Stimulated activated CD4-positive, alpha-beta T cell treated with anti-CD3 and anti-CD28 coated beads, Interleukin-15, amount 100 ng/mL, for 24 hours (primary cell): ENCODE data around the gene PSMD3.
A peak's percentile ranks its signal among the peaks of the same experiment; 100 is the strongest.

Experiments used
- DNase-seq: peaks from one replicate; pipeline ENCODE4 v3.0.0-alpha.2; 2020

Gene PSMD3

DNA sequence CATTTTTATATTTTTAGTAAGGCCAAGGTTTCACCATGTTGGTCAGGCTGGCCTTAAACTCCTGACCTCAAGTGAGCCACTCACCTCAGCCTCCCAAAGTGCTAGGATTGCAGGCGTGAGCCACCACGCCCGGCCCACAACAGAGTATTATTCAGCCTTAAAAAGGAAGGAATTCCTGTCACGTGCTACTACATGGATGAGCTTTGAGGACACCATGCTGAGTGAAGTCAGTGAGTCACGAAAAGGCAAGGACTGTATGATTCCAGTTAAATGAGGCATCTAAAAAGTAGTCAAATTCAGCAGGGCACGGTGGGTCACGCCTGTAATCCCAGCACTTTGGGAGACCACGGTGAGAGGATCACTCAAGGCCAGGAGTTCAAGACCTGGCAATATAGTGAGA, 44.3 kb downstream of the PSMD3 start:
- DNase-seq: no peak

DNA sequence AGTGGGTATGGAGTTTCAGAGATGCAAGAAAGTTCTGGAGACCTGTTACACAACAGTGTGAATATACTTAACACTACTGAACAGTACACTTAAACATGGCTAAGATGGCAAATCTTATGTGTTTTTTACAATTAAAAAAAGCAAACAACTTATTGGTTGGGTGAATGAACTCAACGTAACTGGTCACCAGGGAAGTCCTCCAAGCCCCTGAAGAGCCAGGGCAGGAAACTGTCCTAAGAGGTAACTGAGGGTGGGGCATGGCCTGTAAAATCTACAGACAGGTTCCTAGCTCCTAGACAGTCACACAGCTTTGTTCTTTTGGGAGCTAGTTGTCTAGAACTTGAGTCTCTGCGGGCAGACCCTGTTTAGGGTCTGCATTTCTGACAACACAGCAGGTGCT, 45.0 kb downstream of the PSMD3 start:
- DNase-seq: no peak

DNA sequence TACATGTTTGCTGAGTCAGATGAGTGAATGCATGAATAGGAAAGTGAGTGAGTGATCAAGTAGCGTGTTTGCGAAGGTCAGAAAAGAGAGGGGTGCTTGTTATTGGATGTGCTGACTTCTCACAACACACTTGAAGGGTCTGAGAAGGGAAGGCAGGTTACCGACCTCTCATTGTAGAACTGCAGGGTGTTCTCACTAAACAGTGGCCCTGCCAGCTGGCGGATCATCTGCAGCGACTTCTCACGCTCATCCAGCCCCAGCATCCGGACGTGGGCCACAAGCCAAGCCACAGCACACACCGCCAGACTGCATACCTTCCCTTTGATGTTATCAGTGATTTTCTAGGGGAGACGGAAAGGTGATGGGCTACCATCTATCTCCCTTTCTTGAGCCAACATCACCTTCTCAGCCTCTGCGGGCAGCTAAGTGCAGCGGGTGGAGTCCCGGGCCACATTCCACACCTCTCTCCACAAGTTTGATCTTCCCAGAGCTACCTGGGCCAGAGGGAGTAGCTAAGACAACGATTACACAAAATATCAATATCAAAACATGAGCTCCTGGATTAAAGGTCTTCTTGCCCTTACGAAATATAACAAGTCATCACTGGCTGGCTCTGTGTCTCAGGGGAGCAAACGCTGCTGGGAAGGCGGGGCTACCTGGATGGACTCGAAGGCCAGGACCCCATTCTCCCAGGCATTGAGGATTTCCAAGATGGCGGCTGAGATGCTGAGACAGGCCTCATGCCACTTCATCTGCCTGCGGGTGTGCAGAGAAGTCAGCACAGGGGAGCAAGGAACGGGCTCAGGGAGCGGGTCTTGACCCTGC, 45.6 kb downstream of the PSMD3 start:
- DNase-seq: peak; percentile 46

DNA sequence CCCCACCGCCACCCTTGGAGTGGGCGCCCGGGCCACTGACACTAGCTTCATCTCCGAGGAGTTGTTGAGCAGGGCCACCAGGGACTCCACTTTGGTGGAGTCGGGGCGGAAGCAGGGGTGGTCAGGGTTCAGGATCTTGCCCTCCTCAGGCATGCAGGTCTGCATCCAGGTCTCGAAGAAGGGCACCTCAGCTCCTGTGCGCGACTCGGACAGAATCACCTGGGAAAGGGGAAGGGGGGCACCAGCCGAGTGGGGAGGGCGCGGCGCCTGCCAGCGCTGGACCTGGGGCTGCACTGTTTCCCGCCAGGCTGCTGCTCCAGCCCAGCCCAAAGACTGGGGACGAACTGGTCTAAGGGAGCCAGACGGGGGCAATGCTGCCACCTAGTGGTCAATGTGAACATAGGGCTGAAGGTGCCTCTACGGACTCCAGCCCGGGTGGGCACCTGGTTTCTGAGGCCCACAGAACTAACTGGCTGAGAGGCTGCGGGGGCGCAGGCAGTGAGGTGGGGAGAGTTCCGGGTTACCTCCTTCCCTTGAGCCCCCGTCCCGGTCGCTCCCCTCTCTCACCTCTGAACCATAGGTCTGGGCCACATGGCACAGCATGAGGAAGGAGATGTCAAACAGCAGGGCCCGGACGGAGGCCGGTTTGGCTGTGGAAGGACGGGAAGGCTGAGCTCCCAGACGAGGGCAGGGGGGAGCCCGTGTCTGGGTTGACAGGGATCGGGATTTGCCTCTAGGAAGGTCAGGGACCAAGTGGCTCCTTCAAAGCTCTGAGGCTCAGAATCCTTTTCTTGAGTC, 46.4 kb downstream of the PSMD3 start:
- DNase-seq: peak; percentile 83

DNA sequence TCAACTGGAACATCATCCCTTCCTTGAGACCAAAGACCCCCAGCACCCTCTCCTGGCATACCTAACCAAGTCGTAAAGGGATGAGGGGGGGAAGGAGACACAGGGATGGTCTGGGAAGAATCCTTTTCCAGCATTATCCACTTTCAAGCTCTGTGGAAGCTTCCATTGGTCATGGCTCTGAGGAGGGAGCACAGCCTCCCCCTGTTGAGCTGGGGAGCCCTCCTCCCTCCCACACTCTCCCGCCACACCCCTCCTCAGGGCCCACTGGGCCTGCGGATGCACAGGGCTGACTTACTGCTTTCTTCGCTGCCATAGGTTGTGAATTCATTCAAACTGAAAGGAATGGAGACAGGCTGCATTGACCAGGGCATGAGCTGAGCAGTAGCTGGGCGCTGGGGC, 47.0 kb downstream of the PSMD3 start:
- DNase-seq: no peak

DNA sequence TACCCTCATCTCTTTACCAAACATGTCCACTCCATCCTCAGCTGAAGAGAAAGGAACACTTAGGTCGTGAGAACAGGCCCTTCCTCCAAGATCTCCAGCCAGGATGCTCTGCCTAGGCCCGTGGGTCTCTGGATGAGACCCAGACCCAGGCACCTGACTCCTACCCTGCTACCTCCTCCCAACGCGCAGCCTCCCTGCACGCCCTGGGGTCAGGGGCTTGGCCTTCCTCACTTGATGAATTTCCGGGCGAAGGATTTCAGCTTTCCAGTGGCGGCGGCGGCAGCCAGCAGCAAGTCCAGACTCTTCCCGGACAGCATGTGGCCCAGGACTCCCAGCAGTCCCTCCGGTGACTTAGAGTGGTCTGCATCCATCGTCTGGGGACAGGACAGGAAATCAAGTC, 48.0 kb downstream of the PSMD3 start:
- DNase-seq: no peak

DNA sequence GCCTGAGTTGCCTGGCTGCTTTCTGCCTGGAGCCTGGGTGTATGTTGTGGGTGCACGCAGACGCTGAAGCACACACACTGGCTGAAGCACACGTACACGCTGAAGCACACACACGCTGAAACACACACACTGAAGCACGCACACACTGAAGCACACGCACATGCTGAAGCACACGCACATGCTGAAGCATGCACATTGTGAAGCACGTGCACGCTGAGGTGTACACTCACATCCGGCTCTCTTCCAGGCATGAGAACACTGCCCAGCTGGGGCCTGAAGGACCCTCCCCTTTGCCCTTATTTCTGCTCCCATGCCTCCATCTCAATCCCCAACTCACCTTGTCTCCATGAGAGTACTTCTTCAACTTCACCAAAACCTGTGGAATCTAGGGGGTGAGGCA, 51.1 kb downstream of the PSMD3 start:
- no peak for DNase-seq

DNA sequence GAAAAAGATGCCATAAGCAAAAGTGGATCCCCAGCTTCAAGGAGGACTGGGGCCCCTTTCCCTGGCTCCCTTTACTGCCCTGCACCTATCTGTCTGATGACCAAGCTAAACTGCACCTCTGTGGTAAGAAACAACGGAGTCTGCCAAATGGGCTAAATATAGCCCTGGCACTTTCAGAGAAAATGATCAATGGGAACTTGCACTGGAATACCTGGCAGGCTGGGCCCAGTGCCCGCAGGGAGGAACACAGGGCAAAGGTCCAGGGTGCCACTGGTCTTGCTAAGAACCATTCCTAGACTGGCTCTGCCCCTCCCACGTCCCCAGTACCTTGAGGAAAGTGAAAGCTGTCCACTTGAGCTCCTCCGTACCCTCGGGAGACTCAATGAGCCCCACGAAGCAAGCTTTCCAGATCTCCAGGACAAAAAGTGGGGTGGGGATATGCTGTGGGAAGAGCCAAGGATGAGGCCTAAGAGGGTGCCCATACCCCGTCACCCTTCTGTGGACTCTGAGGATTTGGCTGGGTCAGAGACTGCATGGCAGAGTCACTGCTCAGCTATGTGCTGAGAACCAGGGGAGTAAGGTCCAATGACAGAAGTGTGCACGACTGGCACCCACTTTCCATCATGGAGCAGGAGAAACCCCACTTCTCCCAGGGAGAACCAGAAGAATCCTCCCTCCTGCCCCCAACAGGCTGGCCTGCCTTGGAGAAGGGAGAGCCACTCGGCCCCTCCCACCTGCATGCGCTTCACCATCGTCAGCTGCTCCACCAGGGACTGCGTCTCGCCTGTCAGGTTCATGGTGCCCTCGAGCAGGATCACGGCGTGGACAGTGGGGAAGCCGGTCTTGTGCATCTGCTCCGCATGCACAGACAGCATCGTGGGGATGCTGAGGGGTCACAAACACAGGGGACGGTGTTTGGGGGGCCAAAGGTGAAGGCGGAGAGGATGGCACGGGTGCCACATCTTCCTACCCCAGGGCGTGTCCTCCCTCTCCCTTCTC, 52.0 kb downstream of the PSMD3 start:
- no peak for DNase-seq

DNA sequence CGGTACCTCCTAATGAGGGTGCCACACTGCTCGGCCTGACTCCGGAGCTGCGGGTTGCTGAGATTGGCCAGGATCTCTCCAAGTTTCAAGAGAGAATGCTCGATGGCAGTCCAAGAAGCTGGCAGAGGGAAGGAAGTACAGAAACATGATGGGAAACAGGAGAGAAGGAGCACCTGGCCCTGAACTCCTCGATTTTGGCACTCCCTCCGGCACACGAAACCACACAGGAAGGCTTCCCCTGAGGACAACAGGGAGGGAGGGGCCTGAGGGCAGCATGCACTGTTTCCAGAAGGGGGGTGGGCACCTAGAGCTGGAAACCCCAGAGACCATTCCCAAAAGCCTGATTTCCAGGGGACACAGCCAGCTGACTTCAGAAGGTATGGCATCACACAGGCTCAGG, 52.7 kb downstream of the PSMD3 start:
- DNase-seq: no peak

DNA sequence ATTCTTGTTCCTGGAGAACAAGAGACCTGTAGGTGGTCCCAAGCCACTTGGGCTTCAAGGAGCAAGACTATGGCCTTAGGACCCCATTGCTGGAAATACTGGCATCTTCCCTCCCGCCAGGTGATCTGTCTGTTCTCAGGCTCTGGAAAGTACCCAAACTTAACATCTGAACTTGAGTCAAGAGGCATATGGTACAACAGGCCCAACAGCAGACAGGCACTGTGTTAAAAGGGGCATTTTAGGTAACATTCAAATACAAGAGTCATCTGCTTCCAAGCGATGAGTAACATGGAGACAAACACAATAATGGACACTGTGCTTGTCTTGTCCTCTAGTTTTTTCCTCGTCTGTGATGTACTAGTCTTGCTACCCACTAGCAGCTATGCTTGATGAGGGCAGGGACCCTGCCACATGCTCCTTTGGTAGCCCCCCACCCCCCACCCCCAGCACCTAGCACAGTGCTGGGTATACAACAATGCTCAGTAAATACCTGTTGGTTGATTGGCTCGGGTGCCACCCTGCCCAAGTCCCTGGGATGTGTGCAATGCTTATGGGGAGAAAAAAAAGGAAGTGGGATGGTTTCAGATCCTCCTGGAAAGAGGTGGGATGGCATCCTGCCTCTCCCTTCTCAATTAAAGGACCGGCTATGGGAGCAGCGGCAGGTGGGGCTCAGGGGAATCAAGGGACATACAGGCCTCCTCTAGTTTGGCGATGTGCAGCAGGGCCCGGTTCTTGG, 54.0 kb downstream of the PSMD3 start:
- no peak for DNase-seq

DNA sequence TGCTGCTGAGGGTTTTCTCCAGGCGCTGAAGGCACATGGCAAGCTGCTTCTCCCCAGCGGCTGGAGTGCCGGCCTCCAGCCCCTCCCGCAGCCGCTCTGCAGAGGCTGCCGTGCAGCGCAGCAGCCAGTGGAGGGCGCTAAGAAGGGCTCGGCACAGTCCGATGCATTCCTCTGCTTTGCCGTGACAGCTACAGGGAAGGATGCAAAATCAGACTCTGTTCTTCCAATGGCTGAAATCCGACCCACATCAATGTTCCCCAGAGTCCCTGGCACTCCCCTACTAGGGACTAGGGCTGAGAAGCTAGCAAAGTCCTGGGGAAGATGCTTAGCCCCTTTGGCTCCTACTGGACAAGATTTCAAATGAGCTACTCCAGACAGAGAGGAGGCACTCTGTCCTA, 54.6 kb downstream of the PSMD3 start:
- DNase-seq: no peak

DNA sequence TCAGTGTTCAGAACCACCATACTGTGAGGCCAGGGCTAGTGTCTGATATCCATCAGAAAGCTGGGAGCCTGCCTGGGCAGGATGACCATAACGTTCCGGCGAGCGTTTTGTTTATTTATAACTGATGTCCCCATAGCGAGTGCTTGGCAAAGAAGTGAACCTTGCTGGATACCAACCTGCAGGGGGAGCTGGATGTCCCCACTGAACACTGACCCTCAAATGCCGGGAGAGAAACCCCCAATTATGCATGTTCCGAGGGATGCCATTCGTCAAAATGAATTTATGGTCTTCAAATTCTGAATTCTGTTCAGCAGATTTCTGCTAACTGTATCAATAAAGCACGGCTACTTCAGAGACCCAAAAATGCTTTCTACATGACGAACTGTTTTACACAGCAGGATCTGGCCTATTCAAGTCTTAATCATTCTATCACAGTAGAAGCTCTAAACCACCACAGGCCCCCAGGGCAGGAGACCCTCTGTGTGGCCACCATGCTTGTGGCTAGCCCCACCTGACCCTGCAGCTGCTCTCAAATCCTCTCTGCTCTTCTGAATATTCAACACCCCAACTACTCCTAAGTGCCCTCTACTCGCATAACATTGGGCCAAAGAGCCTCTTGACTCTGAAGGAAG, 58.4 kb downstream of the PSMD3 start:
- no peak for DNase-seq

DNA sequence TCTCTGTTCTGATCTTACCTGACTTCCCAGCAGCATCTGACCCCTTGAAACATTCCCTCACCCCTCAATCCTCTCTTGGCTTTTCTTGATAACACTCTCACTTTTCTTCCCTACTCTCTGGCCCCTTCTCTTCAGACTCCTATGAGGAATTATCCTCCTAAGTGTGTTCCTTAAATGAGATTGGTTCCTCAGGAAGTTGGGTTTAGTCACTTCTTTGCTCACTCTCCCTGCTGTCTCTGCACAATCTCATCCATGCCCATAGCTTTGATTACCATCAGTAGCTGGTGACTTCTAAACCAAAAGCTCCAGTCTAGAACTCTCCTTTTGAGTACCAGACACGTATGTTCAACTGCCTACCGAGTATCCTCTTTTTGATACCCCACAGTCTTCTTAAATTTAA, 60.6 kb downstream of the PSMD3 start:
- no peak for DNase-seq
